HG03565 (cell line): ENCODE data around the gene CD36.
"Not testable (repeated sequence)": the region's sequence is repeated elsewhere in the genome, so short reads cannot be mapped to it uniquely, and the experiment has no call there.

Experiments used
- ATAC-seq: cut with Tn5 transposase; IDR thresholded peaks from one replicate; pipeline ENCODE4 v1.9.1; 2021; ENCODE audit warnings: mild to moderate bottlenecking, moderate library complexity; ENCODE audit not compliant: unreplicated experiment

CD36 gene

DNA sequence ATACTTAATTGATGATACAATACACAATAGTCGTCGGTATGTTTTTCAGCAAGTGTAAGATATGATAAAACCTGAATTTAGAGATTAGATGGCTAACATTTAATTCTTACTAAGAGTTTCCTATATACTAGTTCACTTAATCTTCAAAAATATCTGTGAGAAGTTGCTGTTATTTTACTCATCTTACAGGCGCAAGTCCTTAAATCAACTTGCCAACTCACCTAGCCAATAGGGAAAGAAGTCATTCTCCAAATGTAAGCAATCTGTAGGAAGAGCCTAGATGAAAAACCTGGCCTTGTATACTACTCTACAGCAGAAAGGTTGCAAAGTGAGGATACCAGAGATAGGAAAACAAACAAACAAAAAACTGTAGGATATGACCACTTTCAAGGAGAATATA is 10.6 kb downstream of the CD36 start:
- no peak for ATAC-seq

DNA sequence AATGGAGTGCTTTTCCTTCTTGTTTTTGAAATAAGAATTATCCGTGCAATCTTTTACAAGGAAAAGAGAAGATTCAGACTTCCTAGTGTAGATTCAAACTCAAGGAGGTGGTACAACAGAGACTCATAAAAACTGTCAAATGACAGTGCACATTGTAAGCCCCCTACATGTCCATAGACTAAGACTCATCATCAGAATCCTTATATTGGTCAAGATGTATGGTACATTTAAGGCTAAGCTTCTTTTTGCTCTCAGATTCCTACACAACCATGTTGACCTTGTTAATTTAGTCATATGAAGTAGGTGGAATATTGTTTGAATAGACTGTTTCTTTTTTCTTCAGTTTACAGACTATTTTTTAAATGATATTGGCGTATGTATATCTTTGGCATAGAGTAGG is 11.6 kb downstream of the CD36 start:
- no peak for ATAC-seq

DNA sequence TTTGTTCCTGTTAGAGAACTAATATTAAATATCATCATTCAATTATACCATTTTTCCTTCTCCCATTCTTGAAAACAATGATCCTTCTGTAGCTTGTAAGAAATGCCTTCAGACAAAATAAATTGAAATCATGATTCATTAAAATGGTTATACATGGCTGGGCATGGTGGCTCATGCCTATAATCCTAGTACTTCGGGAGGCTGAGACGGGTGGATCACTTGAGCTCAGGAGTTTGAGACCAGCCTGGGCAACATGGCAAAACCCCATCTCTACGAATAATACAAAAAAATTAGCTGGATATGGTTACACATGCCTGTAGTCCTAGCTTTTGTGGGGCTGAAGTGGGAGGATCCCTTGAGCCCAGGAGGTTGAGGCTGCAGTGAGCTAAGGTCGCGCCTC is 13.0 kb downstream of the CD36 start:
- ATAC-seq = no peak

DNA sequence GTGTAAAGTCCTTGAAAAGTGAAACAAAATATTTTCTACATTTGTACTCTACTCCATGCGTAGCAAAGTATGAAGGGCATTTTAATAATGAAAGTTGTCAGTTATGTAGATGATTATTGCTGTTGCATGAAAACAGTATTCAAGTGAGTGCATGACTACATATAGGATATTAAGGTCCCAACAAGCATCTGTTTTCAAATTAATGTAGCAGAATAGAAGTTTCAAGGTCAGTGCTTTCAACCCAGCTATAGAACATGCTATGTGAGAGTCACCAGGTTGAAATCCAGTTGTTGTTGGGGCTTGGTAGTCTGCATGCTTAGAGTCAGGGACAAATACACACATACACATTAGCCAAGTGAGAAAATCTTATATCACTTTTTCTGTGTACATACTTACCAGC is 14.8 kb downstream of the CD36 start:
- ATAC-seq = no peak

DNA sequence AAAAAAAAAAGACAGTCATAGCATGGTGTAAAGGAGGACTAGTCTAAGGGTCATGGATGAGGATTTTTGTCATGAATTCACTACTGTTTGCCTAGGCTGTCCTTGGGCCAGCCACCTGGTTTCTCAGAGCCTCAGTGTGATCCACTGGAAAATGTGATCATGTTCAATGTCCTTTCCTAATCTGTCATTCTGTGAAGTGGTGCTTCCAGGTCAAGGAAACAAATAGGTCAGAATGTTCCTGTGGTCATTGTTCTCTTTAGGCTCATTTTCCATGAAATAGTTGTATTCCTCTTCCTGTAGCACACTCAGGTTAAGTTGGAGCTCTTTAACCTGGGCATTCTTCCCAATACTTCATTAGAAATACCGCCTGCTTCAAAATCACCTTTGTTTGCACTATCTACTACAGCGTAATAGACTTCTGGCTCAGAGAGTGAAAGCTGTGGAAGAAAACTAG is 16.5 kb downstream of the CD36 start:
- ATAC-seq = no peak

DNA sequence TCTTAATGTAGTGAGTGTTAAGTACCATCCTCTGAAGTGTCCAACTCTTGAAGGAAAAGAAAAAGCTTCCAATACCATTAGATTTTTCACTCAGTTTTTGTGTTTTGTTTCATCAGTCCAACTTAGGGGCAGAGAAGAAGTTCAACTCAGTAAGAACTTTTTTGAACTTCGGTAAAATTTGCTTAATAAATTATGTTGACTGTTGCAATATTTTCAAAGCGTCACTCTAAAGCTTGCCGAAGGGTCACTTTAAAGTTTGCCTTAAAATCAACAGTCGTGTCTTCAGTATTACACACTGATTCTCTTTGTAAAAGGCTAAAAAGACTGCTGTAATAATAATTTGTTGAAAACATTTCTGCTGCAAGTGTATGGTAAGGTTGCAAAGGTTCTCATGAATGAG is 17.6 kb downstream of the CD36 start:
- ATAC-seq = no peak

DNA sequence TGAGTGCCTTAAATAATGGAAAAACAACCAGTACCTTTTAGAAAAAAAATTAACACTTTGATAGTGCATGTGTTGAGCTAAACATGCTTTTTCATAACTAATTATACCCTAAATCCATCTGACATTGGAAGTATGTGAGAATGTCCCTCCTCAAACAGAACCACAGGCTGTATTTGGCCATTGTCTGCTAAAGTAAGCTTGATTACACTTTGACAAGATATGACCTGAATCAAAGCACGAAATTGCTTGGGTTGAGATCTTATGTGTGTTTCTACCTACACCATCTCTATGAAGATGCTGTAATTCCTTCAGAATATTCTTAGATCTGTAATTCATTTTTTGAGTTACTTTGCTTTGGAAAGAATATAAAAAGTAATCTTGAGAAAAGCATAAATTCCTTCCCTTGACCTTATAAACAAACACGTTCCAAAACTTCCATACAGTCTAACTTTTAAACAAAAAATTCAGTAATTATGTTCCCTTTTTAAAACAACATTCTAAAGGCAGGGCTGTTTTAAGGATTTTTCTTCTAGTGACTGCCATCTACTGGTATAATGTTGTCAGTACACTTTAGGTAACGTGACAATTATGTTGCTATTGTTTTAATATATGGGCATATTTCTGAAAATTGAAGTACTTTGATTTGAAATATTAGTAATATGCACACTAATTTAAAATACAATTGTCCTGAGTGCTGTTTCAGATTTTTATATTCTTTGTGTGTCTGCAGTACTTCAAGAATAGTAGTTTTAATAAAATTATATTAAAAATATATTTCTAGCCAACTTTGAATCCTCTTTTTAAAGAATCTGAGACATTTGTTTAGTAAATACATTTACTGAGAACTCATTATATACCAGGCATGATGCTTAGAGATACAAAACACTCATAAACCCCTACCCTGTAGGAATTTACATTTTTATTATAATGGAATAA is 20.9 kb downstream of the CD36 start:
- peak; percentile 76 for ATAC-seq

DNA sequence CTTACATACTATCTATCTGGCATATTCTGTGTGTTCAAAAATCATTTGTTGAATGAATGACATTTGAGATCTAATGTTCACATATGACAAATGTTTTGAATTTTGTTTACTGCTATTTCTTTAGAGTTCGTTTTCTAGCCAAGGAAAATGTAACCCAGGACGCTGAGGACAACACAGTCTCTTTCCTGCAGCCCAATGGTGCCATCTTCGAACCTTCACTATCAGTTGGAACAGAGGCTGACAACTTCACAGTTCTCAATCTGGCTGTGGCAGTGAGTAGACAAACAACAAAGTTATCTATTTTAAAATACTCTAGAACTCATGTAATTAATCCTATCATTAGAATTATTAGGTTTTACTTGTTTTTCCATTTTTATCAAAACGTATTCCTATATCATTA is 22.5 kb downstream of the CD36 start:
- no peak for ATAC-seq

DNA sequence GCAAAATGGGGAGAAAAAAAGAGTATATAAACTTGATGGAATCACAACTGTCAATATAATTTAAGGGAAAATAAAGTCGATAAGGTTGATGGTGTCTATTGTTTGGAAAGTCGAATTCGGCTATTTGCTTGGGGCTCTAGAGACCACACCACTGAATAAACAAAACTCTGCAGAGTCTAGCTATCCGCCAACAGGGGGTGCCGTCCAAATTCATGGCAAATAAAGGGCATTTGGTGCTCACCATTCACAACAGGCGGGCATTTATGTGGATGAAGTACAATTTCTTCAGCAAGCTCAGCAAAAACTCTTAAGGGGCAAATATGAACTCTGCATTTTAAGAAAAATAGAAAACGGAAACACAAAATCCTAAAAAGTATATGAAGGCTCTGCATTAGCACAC is 23.3 kb downstream of the CD36 start:
- no peak for ATAC-seq

DNA sequence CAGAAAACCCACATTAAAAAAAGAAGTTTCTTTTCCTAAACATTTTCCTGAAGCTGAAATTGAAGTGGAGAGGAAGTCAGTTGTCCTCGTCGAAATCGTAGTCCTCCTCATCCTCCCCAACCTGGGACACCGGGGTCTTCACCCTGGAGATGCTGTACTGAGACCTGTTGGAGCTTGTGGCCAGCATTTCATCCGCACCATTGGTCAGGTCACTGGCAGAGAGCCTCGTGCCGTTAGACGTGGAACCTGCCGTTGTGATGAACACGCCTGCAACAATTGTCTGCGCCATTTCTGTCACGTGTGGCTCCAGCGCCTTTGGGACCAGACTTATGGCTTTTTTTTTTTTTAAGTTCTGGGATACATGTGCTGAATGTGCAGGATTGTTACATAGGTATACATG is 23.8 kb downstream of the CD36 start:
- ATAC-seq = no peak

DNA sequence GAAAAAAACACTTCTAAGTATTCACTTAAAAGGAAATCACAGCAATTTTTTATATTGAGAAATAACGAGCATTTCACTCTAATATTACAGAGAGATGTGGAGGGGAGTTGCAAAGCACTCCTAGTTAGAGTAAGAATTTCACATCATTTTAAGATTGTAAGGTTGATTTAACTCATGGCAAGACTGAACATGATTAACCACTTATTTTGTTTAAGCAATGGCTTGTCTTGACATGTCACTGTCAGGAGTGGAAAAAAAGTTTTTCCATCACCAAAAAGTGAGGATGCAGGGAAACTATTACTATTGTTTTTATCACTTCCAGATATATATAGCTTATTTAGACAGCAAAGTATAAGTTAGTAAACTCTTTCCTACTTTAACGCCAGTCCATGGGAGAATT is 27.1 kb downstream of the CD36 start:
- ATAC-seq = no peak

DNA sequence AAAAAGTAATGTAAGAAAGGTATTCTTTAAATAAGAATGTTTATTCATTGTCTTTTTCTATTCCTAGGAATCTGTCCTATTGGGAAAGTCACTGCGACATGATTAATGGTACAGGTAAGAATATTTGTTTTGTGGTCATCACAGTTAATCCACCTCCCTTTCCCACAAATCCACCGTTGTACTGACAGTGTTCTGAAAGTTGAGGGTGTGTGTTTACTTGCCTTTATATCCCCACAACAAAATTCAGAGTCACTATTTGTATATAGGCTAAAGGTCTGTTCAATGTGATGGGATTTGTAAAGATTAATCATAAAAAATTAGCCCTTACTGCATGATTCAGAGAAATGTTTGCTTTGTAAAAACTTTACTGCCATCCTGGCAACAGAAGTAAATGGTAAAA is 27.9 kb downstream of the CD36 start:
- no peak for ATAC-seq

DNA sequence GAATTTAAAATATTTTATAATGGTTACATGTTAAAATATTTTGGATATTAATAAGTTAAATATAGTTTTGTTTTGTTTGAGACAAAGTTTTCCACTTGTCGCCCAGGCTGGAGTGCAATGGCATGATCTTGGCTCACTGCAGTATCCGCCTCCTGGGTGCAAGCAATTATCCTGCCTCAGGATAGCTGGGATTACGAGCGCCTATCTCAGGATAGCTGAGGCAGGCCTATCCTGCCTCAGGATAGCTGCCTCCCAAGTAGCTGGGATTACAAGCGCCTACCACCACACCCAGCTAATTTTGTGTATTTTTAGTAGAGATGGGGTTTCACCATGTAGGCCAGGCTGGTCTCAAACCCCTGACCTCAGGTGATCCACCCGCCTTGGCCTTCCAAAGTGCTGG is 30.9 kb downstream of the CD36 start:
- ATAC-seq = not testable (repeated sequence)

DNA sequence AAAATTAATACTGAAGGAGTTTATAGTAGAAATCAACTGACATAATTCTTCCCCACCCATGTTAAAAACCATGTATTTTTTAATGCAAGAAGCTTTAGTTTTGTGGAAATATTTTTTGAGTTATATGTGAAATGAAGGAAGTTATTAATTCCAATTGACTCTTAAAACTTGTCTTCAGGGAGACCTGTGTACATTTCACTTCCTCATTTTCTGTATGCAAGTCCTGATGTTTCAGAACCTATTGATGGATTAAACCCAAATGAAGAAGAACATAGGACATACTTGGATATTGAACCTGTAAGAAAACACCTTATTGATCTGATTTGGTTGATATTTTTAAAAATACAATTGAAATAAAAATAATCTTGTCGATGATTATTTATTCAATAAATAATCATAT is 33.3 kb downstream of the CD36 start:
- no peak for ATAC-seq

DNA sequence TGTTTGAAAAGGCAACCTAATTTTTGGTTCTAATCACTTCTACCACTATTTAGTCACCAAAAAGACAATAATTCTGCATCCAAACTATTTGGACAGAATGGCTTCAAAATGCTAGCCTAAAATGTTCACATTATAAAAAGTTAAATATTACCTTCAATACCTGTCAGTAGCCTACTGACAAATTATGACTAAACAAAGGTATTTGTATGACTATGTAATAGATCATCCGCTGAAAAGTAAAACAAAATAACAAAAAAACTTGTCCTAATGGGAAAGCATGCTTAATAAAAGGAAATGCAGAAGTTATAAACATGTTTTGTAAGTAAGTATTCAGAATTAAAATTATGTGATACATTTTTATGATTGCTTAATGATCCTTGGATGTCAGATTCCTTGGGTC is 36.6 kb downstream of the CD36 start:
- no peak for ATAC-seq

DNA sequence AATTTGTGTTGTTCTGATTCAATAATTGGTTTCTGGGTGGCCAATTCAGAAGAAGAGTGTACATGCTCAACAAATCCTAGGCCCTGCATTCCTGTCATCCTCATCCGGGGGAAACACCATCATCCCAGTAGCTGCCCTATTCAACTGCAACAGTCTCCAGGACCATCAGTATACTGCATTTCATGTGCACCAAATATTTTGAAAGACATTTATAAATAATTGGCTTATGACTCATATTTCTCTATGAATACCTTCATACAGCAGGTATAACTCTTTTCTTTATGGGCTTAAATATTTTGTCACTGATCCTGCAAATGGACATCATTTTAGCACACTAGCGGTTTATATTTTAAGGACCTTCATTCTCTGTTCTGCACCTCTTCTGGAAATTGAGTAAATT is 38.0 kb downstream of the CD36 start:
- no peak for ATAC-seq

DNA sequence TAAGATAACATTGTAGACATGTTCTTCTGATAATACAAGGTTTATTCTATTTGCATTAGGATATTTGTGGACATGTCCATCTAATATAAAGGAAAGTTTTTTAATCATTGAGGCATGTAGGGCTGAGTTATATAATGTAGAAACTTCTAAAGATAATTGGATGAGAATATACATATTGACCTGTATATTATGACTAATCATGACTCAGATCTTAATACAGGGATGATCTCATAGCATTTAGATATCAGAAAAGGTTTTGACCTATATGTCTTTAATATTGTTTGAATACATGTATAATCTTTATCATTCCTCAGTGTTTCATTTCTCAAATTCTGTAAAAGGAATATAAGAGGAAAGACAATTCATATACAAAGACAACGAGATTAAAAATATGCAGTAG is 39.2 kb downstream of the CD36 start:
- ATAC-seq = no peak

DNA sequence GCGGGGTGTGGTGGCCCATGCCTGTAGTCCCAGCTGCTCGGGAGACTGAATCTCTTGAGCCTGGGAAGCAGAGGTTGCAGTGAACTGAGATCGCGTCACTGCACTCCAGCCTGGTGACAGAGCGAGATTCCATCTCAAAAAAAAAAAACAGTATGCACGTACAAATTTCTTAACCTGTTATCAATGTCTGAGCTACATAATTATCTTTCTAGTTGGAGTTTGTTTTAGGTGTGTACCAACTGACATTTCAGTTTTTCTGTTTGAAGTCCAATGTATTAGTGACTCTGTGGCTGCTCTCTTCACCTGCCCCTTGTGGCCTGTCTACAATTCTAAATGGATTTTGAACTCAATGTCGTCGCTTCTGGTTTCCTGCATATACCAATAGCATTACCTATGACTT is 40.3 kb downstream of the CD36 start:
- ATAC-seq = no peak

DNA sequence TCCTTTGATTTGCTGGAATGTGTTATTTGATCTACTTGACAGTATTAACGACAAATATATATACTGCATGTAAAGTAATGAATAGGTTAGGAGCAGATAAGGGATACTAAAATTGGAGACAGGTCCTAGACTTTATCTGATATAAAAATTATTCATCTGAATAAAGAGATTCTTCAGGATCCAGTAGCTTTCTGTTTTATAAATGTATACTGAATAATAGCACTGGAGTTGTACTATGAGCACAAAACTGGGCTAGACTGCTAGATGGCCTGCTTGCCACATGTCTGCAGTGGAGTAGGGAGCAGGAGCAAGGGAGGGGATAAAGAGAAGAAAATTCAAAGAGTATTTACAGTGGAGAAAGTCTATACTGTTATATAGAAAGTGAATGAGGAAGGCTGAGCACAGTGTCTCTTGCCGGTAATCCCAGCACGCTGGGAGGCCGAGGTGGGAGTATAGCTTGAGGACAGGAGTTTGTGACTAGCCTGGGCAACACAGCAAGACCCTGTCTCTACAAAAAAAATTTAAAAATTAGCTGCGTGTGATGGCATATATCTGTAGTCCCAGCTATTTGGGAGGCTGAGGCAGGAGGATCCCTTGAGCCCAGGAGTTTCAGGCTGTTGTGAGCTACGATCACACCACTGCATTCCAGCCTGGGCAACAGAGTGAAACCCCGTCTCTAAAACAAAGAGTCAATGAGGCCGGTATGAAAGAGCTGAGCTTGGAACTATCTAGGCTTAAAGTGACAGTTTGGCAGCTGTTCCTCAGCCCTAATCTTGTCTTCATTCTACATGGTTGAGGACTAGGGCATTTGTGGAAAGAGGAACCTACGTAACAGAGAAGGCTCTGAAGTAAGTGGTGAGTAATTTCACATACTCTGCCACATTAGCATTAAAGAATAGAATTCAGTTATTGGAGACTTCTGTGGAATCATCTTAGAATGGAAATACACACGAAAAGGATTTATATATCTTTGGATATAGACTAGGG is 41.8 kb downstream of the CD36 start:
- ATAC-seq = no peak

DNA sequence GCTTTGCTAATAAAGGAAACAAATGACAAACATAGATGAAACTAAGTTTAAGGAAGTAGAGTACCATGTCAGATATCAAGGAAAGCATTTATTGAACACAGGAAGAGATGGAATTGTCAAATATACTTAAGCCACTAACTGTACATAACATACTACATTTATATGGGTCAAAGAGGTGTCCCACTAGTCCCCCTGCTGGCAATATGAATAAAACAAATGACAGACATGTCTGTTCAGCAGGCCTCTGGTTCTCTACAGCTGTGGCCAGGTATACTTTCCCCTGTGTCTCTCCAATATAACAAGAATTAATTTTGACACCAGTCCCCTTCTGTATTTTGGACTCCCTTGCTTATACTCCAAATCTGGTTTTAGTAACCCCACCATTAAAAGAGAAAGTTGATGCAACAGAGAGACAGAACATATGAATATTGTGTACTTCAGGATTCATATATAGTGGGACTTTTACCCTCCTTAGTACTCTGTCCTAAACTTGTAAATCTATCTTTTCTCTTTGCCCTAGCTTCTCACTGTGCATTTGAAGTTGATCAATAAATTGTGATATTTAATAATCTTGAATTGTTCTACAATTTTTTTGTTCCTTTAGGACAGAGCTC is 42.9 kb downstream of the CD36 start:
- peak; percentile 69 for ATAC-seq

DNA sequence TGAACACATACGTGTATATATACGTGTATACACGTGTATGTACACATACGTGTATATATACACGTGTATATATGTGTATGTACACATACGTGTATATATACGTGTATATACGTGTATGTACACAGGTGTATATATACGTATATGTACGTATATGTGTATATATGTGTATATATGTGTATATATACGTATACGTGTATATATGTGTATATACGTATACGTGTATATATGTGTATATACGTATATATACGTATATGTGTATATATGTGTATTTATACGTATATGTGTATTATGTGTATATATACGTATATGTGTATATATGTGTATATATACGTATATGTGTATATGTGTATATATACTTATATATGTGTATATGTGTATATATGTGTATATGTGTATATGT is 44.3 kb downstream of the CD36 start:
- ATAC-seq = no peak
